ENCODE results near the gene HPS1.

Gene HPS1

DNA sequence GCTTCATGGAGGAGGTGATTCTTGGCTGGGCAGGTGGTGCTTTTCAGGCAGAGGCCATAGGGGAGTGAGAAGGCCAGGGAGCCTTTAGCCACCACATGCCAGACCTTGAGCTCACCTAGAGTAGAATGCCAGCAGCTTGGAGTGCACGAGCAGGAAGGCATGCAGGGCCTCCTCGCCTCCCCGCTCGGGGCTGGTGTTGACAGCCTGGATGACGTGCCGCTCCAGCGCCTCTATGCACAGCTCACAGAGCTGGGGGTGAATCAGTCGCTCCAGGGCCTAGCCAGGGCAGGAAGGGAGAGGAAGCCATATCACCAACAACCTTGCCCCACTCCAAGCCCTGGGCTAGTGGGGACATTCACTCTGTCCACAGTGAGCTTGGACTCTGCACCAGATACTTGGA, 15.7 kb downstream of the HPS1 start:
- no peak for DNase-seq

DNA sequence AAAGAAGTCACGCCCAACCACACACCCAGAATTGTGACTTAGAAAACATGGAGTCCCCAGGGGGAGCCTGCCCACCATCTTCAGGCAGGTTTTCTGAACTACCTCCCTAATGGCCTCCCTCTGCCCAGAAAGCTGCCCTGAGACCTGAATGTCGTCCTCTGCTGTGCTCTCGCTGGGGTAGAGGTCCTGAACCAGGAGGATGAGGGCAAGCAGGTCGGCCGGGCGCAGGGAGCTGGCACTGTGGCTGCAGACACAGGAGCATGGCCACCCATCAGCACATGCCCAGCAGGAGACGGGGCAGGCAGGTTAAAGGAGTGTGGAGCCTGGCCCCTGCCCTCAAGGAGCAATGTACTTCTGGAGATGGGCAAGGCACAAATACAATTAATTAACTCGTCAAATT, 16.3 kb downstream of the HPS1 start:
- no peak for DNase-seq

DNA sequence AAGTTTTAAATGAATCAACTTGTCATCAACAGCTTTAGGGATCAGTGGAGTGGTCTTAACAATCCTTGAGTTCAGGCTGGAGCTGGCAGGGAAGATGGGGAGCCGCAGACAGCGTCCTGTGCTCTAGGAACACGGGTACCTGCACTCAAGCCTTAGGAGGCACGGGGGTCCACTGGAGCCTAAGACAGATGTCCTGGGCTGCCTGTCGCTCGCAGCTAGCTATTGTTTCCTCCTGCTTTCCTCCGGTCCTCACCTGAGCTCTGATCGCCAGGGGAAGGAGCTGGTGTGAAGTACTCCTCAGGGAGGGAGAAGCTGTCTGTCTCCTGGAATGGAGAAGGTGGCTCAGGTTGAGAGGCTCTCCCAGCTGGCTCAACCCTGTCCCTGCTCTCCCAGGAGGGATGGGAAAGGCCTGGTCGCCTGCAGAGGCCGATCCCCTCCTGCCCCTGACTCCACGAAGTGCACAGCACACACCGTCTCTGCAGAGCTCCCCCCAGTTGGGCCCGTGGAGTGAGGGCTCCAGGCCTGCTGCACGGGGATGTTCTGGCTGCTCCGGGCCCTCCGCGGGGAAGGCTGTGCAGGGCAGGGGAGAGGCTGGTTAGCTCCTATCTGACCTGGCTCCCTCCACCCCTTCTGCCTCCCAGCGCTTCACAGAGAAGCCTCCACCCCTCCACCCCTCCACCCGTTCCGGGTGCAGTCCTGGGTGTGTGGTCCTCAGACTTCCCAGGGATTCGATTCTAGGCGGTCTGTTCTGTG, 17.2 kb downstream of the HPS1 start:
- no peak for DNase-seq

DNA sequence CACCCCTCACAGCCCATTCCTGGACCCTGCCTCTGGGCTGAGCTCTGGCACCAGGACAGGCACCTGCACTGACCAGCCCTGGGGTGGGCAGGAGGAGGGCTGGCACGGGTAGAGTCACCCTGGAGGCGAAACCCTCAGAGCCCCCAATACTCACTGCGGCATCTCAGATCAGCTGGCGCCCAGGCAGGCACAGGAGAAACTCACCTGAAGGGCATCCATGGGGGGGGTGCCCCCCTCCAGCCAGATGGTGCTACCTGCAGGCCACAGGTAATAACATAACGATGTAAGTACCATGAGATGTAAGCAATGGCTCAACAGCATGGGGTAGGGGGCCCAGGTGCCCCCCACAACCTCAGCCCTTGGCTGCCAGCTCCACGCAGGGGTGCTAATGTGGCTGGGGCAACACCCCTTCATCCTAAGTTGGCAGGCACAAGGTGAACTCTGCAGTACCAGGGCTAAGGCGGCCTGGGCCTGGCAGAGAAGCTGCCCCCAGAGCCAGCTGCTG, 19.7 kb downstream of the HPS1 start:
- DNase-seq = no peak

DNA sequence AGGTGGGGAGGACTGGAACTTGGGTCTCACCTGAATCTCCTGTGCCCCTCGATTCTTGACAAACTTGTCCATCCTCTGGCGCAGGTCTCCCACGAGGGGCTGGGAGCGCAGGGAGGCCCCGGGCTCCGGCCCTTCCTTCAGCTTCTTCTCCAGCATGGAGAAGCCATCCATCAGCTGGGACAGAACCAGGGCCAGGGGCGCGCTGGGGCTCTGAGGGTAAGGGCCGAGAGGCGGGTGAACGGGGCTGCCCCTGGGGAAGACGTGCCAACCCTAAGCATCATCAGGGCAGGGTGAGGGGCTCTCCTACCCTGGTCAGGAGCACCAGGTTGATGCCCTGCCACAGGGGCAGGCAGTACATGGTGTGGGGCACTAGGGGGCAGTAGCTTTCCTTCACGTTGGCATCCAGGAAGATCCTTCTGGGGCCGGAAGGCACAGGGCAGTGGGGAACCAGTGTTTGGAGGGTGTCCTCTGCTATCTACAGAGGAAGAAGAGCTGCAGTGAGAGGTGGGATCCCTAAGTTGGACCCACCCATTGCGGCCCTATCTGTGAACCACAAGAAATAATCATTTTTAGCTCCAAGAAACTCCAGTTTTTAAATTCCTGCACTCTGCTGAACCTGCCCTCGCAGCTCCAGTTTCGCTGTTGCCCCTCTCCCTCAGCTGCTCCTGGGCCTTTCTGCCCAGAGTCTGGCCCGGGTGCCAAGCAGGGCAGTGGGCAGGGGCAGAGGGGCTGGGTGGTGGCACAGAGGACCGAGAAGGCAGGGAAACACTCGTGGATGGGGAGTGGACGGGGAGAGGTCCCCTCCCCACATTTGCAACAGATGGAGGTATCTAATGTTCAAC, 21.0 kb downstream of the HPS1 start:
- DNase-seq = peak; percentile 10

DNA sequence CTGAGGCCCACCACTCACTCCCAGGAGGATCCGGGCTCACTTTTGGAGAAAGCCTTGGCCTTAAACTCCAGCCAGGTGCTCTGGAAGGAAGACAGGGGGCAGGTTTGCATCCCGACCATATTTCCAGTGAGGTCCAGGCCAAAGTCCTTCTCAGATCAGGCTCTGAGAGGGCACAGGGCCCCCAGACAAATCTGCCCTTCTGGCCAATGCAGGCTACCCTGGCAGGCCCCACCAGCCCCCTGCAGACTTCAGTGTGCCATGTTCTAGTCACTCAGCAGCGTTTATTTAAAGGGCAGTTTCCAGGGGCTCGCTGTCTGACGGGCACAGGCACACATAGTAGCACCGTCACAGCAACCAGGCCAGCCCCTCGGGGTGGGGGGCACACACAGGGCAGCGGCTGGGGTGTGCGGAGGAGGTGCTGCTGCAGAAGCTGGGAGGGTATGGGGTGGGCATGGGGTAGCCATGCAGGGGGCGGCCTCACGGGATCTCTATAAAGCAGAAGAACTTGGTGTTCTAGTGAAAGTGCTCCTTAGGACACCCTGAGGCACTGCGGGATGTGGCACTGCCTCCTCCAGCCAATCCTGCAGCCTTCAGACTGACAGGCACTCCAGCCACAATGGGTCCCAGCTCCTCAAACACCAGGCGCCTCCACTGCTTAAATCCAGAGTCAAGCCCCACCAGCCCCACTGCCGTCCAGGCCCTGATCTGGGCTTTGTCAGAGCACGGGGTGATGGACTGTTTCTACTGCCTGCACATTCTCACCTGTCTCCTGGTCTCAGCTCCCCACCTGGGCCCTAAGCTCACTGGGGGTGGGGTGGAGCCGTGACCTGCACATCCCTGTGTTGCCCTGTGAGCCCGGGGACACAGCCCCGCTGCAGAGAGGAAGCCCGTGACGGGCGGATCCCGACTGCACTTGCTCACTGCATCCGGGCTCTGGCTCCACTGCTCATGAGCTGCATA, 22.2 kb downstream of the HPS1 start:
- DNase-seq = no peak

DNA sequence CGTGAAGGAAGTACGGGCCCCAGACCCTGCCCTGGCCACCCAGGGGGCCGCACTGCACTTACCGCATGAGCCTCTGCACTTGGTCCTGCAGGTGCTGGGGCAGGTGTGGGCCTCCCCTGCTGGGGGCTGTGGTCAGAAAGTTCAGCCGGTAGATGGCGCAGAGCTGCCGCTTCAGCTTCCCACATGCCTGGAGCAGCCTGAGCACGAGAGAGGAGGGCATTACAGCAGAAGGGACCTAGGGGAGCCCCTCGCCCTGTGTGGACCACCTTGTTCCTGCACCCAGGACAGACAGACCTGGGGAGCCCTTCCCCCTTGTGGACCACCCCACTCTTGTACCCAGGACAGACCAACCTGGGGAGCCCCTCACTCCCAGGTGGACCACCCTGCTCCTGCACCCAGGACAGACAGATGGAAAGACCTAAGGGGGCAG, 23.0 kb downstream of the HPS1 start:
- DNase-seq = no peak

DNA sequence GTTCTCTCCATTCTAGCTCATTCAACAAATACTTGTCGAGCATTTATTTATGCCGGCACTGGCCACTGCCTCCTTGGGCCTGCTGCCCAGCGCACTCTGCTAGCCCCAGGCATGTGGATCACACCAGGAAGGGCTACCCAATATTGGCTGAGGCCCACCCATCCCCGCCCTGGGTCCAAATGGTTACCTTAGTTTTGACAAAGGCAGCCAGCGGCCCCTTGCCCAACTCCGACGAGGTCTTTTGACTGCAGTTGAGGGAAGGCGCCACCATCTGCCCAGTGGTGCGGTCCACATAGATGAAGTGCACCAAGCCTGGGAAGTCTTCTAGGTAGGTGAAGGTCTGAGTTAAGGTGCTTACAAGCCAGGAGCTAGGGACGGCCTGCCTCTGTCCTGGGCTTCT, 24.6 kb downstream of the HPS1 start:
- no peak for DNase-seq

DNA sequence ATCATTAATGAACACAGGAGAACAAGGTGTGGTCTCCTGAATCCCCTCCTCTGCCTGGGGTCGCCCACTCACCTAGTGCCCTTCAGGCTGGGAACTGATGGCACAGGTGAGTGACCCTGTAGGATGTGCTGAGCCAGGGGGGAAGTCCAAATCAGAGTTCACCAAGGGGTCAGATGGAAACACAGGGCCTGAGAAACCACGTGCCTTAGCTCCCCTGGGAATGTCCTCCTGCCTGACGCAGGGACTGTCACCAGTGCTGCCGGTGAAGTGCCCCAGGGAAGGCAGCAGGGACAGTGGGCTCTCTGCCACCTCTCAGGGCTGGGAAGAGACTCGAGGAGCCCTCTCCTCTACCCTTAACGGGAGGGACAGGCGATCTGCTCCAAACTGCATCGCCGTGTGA, 25.9 kb downstream of the HPS1 start:
- no peak for DNase-seq

DNA sequence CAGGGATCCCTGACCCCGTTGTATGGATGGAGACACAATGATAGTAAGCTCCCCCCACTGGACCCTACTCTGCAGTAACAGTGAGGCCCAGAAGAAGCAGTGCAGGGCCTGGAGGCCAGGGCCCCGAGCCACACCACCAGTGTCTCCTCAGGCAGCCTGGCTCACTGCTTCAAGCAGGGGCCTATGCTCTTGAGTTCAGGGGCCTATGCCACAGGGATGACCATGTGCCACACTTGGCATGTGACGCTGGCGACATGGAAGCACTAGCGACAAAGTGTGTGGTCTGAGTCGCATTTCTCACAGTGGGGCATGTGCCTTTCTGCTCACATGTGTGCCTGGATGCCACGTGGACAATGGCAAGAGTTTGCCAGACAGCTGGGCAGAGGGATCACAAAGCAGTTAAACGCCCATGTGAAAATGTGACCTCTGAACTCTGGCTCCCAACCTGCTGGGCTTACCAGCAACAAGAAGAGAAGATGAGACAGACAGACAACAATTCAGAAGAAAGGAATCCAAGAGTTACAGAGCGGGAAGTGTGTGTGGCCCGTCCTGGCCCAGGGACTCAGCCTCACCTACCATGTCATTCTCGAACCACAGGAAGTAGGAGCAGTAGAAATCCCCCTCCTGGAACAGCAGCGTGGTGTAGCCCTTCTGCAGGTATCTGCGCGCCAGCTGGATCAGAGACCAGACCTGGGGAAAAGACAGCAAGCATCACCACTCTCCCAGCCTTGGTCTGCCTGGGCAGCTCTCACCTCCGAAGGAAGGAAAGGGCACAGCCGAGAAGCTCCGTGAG, 27.1 kb downstream of the HPS1 start:
- no peak for DNase-seq

DNA sequence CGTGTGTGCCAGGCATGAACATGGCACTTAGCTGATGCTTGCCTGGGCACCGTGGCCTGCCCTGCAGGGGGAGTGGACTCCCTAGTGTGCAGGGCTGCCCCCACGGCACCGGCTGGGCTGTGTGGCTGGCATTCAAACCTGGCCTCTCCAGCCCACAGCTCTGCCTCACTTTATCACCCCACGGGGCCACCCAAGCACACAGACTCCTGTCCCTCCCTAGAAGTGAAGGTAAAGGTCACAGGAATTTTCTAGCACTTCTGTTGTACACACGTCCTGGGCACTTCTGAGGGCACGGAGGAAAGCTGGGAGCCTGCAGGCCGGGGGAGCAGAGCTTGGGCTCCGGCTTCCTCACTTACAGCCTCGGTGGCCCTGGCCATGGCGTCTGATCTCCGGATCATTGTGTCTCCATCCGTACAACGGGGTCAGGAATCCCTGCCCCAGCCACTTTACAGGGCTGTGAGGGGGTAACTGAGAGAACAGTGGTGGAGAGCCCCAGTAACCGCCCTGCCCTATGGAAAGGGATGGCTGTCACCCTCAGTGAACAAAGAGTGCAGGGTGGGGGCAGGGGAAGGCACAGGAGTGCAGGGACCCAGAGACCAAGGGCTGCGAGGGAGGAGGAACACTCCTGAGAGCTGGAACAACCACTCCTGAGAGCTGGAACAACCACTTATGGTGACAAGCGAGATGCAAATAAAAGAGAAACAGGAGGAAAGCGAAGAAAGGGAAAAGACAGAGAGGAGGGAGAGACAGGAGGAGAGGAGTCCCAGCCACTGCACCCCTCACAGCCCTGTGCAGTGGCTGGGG, 27.9 kb downstream of the HPS1 start:
- DNase-seq = no peak

DNA sequence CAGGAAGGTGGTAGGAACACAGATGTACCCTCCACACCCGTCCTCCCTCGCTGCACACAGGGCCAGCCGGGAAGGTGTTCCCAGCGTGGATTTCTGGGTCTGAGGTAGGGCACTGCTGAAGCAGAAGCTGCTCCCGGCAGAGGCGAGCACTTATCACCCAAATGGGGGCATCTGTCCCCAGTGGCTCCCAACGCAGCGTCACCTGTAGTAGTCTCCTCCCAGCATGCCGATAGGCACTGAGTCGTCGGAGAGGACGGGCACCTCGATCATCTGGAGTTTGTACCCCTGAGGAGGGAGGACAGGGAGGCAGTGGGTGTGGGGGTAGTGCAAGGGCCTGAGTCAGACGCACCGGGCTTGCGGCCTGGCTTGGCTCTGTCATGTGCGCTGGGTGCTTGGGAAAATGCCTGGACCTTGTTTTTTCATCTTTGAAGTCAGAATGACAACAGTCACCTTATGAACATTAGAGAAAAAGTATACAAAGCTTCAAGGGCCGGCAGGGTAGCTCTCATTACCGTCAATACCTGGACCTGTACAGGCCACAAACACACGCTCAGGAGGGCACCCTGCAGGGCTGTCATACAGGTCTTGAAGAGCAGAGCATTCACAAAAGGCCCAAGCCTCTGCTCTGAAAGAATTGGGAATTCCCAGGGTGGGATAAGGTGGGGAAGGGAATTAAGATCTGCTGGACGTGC, 28.6 kb downstream of the HPS1 start:
- no peak for DNase-seq

DNA sequence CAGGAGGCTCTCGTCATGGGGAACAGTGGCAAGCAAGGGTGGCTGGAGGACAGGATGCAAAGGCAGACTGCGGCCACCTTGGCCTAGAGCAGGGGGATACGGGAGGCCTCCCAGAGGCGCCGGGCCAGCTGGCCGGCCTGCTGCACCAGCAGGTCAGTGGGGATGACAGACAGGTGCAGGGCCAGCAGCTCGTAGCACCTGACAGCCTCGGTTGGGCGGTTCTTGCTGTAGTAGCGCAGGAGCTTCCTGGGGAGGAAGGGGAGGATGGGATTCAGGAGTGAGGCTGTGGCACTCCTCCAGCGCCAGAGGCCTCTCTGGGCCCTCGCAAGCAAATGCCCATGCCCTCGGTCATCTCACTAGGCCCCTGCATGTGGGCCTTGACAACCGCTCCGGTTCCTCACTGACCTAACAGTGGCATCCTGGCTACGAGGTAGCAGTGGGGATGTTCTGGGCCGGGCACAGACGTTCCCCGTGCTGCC, 29.2 kb downstream of the HPS1 start:
- no peak for DNase-seq

DNA sequence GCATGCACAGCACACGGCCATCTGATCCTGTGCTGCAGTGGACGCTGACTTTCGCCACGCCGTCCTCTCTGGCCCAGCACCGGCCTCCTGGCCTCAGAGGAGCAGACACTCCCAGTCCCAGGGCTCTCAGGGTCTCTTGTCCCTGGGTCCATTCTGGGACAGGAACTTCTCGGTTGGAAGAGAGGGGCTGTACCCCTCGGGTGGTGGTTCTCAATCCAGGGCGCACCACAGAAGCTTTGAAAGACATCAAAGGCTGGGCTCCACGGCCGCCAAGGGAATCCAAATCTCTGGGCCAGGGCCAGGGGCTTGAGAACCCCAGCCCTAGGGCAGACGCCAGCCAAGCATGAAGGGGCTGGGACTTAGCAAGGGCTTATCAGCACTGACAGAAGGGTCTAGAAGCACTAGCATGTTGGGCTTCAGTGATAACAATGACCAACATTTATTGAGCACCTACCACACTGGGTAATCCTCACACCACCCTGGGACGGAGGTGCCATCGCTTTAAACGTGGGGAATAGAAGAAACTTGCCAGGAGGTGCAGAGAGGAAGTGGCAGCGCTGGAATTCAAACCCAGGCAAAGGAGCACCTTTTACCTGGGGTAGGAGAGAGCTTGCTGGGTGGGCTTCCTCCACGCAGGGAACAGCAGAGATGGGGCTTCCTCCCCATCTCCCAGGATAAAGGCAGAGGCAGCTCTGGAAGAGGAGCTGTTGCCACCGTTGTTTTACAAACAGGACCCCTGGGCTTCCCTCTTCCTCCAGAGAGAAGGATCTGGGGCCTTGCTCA, 29.9 kb downstream of the HPS1 start:
- no peak for DNase-seq

DNA sequence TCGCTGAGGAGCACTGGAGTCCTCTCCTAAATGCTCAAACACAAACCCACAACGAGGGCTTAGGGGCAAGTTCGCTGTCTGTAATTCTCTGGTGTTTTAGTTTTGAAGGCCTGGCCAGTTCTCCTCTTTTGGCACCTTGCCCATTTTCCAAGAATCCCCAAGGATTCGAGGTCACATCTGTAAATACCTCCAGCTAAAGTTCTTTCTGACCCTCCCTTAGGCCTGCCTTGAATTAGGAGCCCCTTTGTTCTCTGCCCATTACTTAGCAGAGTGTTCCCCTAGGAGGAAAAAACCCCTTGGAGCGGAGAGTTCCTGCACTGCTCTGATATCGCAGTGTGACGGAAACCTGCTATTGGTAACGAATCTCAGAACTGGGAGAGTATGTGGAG, 31.0 kb downstream of the HPS1 start:
- no peak for DNase-seq

DNA sequence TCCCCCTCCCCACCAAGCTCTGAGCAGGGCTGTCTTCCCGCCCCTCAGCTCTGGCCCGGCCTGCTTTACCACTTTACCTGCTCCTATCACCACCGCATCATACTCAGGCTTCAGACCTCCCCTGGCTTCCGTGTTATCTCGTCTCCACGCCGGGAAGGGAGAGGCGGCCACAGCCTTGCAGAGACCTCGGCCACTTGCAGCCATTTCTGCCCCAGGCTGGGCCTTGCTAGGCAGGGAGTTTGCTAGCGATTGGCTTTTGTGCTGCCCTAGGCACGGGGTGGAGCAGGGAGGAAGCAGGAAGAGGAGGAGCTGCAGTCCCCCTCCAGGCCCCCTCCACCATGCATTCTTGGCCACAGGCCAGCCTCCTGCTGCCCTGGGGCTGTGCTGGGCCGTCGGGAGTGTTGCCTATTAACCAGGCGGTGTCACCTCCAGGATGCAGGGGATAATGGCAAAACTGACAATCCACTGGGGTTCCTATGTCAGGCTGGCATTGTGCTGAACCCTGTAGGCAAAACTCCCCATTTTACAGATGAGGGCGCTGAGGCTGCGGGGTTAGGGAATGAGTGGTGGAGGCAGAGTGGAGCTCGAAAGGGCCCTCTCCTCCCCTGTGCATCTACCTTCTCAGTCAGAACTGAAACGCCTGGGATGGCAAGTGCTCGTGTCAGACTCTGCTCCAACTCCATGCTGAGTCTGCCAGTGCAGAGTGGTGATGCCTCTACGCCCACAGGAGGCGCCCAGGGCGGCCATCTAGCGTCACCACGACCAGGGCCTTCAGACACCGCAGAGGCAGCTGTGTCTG, 31.6 kb downstream of the HPS1 start, which contains the start of gene PYROXD2:
PYROXD2 (minus strand) TSS at position 251 of the 799 bp plus-strand sequence; CDS start at position 204, 47 bp downstream.
- DNase-seq = peak; percentile 45

DNA sequence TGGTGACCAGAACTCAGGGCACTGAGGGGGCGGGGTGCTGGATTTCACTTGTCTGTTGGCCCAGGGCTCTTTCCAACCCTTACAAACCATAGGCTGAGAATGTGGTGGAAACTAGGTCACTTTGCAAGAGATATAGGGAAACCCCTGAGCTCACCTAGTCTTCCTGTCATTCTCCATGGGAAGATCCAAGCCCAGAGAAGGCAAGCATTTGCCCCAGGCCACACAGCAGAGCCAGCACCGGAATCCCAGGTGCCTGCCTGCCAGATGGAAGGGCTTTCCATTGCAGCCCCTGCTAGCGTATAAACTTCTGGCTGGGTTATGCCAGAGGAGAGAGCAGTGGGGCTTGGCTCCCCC, 32.2 kb downstream of the HPS1 start:
- no peak for DNase-seq

DNA sequence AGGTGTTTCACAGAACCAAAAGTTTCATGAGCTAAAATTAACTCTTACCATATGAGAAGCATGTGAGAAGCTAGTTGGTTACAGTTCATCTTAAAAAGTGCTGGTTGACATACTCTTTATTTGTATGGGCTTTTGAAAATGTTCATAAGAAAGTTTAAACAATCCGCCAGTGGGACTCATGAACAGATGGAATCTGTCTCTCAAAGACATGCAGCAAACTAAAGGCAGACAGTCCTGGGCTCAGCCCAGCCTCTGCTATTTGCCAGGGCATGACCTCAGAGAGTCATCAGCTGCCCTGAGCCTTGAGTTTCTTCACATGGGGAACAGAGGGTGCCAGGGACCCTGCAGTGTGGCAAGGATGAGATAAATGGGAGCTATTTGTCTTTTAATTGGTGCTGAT, 35.0 kb downstream of the HPS1 start:
- no peak for DNase-seq

DNA sequence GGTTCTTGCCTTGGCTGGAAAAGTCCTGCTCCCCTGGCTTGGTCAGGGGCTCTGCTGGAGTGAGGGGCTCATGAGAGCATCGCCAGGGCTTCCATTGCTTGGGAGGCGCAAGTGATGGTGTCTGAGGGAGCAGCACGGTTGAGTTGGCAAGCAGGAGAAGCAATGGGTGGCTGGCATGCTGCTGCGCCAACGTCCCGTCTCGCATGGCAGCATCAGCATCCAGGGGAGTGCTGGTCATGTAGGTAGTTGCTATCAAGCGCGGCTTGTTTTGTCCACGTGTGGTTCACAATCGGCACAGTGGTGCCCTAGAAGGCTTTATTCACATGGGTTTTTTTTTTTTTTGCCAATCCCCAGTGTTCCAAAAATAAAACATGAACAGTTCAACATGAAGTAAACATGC, 35.6 kb downstream of the HPS1 start:
- DNase-seq = no peak
